H9 (cell line): ENCODE results near the gene HES1. TPM values are rescaled to one million over a fixed set of nuclear protein-coding genes. Genes with fewer than 3 reads are reported as not detected.

Experiments used
- DNase-seq: peaks from one replicate; pipeline ENCODE4 v3.0.0-alpha.2; 2017
- H2AFZ ChIP-seq: one replicate; pipeline ENCODE4 v1.6.1; 2013; ENCODE audit warnings: mild to moderate bottlenecking, low read length, control low read depth, moderate library complexity
- H2AK5ac ChIP-seq: 2 replicates; pipeline ENCODE4 v1.6.1; 2013; ENCODE audit warnings: low read length, control low read depth, mixed read lengths; ENCODE audit not compliant: insufficient read length
- H2BK120ac ChIP-seq: one replicate; pipeline ENCODE4 v1.6.1; 2013; ENCODE audit warnings: low read depth, mild to moderate bottlenecking, low read length, control low read depth, inconsistent platforms; ENCODE audit not compliant: poor library complexity, severe bottlenecking
- H2BK12ac ChIP-seq: 2 replicates; pipeline ENCODE4 v1.6.1; 2013; ENCODE audit warnings: low read length, control low read depth, mixed read lengths, low read depth; ENCODE audit not compliant: insufficient read length
- H2BK15ac ChIP-seq: 2 replicates; pipeline ENCODE4 v1.6.1; 2013; ENCODE audit warnings: low read depth, low read length, control low read depth
- H2BK20ac ChIP-seq: one replicate; pipeline ENCODE4 v1.6.1; 2013; ENCODE audit warnings: low read depth, mild to moderate bottlenecking, low read length, control low read depth, inconsistent platforms; ENCODE audit not compliant: poor library complexity, severe bottlenecking
- H2BK5ac ChIP-seq: 2 replicates; pipeline ENCODE4 v1.6.1; 2013; ENCODE audit warnings: low read length, control low read depth, mixed read lengths; ENCODE audit not compliant: insufficient read length
- H3K14ac ChIP-seq: 2 replicates; pipeline ENCODE4 v1.6.1; 2013; ENCODE audit warnings: low read length, control low read depth; ENCODE audit not compliant: insufficient read depth
- H3K18ac ChIP-seq: 2 replicates; pipeline ENCODE4 v1.6.1; 2013; ENCODE audit warnings: low read depth, mild to moderate bottlenecking, mixed read lengths, low read length, control low read depth; ENCODE audit not compliant: insufficient read length
- H3K23ac ChIP-seq: 2 replicates; pipeline ENCODE4 v1.6.1; 2013; ENCODE audit warnings: low read length, control low read depth, mixed read lengths, low read depth; ENCODE audit not compliant: insufficient read length
- H3K23me2 ChIP-seq: 2 replicates; pipeline ENCODE4 v1.6.1; 2013; ENCODE audit warnings: low read depth, mild to moderate bottlenecking, mixed read lengths, low read length, control low read depth; ENCODE audit not compliant: insufficient read length, poor library complexity, severe bottlenecking
- H3K27ac ChIP-seq: 2 replicates; pipeline ENCODE4 v1.5.1; 2013; ENCODE audit warnings: low read length, control low read depth, mixed read lengths, low read depth; ENCODE audit not compliant: insufficient read length
- H3K27me3 ChIP-seq: 2 replicates; pipeline ENCODE4 v1.6.1; 2013; ENCODE audit warnings: low read length, control low read depth, inconsistent platforms; ENCODE audit not compliant: insufficient read depth
- H3K4ac ChIP-seq: 2 replicates; pipeline ENCODE4 v1.6.1; 2013; ENCODE audit warnings: low read depth, mild to moderate bottlenecking, control low read depth, inconsistent platforms, low read length, moderate library complexity
- H3K4me1 ChIP-seq: 2 replicates; pipeline ENCODE4 v1.6.1; 2013; ENCODE audit warnings: low read length, control low read depth, inconsistent platforms; ENCODE audit not compliant: insufficient read depth
- H3K4me2 ChIP-seq: 2 replicates; pipeline ENCODE4 v1.6.1; 2013; ENCODE audit warnings: low read length, control low read depth, mixed read lengths; ENCODE audit not compliant: insufficient read length, insufficient read depth
- H3K56ac ChIP-seq: 2 replicates; pipeline ENCODE4 v1.6.1; 2013; ENCODE audit warnings: low read depth, mild to moderate bottlenecking, mixed read lengths, low read length, control low read depth; ENCODE audit not compliant: insufficient read length
- H3K79me1 ChIP-seq: 2 replicates; pipeline ENCODE4 v1.6.1; 2013; ENCODE audit warnings: low read depth, mild to moderate bottlenecking, moderate library complexity, low read length, control low read depth, inconsistent platforms; ENCODE audit not compliant: insufficient read depth, poor library complexity, severe bottlenecking
- H3K79me2 ChIP-seq: 2 replicates; pipeline ENCODE4 v1.6.1; 2013; ENCODE audit warnings: low read length, control low read depth, inconsistent platforms; ENCODE audit not compliant: insufficient read depth
- H3K9ac ChIP-seq: 2 replicates; pipeline ENCODE4 v1.6.1; 2013; ENCODE audit warnings: low read length, control low read depth, mixed read lengths; ENCODE audit not compliant: insufficient read length; ENCODE audit errors: extremely low read depth
- H3K9me3 ChIP-seq: one replicate; pipeline ENCODE4 v1.6.1; 2013; ENCODE audit warnings: low read depth, low read length, inconsistent platforms; ENCODE audit not compliant: control insufficient read depth
- H3T11ph ChIP-seq: one replicate; pipeline ENCODE4 v1.6.1; 2013; ENCODE audit warnings: mild to moderate bottlenecking, low read length, control low read depth, inconsistent platforms
- H4K20me1 ChIP-seq: one replicate; pipeline ENCODE4 v1.6.1; 2013; ENCODE audit not compliant: control insufficient read depth, insufficient read length, insufficient read depth
- H4K5ac ChIP-seq: 2 replicates; pipeline ENCODE4 v1.6.1; 2013; ENCODE audit warnings: low read depth, mild to moderate bottlenecking, mixed read lengths, low read length, control low read depth; ENCODE audit not compliant: insufficient read length
- H4K8ac ChIP-seq: replicated peaks from 2 replicates; pipeline ENCODE4 v1.6.1; 2013; ENCODE audit warnings: low read length, control low read depth, mixed read lengths, low read depth; ENCODE audit not compliant: insufficient read length
- H4K91ac ChIP-seq: 2 replicates; pipeline ENCODE4 v1.6.1; 2013; ENCODE audit warnings: low read depth, mild to moderate bottlenecking, moderate library complexity, mixed read lengths, low read length, control low read depth; ENCODE audit not compliant: insufficient read length
- H3K27ac Mint-ChIP-seq, 3 experiments: 2 replicates in 2 of 3; 3 replicates in 1 of 3; pipeline ENCODE4 v1.8.0; 2020 to 2021; ENCODE audit warnings: mixed read lengths in 3 of 3, mild to moderate bottlenecking in 1 of 3, moderate library complexity in 1 of 3
- H3K27me3 Mint-ChIP-seq: 2 replicates; pipeline ENCODE4 v1.8.0; 2021; ENCODE audit warnings: low read depth, mild to moderate bottlenecking, moderate library complexity, mixed read lengths
- H3K36me3 Mint-ChIP-seq, 3 experiments: 2 replicates in 2 of 3; 3 replicates in 1 of 3; pipeline ENCODE4 v1.8.0; 2020 to 2021; ENCODE audit warnings: low read depth in 3 of 3, mixed read lengths in 3 of 3; ENCODE audit not compliant: insufficient read depth in 1 of 3
- H3K4me1 Mint-ChIP-seq, 2 experiments: 2 replicates each; pipeline ENCODE4 v1.8.0; 2020; ENCODE audit warnings: mixed read lengths in 2 of 2
- H3K4me3 Mint-ChIP-seq, 2 experiments: 2 replicates in 1 of 2; 3 replicates in 1 of 2; pipeline ENCODE4 v1.8.0; 2020 to 2021; ENCODE audit warnings: mild to moderate bottlenecking in 2 of 2, mixed read lengths in 2 of 2, moderate library complexity in 1 of 2
- H3K9me3 Mint-ChIP-seq, 2 experiments: 2 replicates in 1 of 2; 3 replicates in 1 of 2; pipeline ENCODE4 v1.8.0; 2020; ENCODE audit warnings: mild to moderate bottlenecking in 2 of 2, mixed read lengths in 2 of 2, moderate library complexity in 1 of 2
- CTCF ChIP-seq: fragments of 200-600 bp; sonication (generic); conservative IDR thresholded peaks from 3 replicates; pipeline ENCODE4 v1.8.0; 2021; ENCODE audit warnings: antibody characterized with exemption, mild to moderate bottlenecking
- WGBS: extraction: QIAGEN DNeasy Blood & Tissue Kit; methylation state at CpG from one replicate; pipeline ENCODE4 v1.1.7; 2013; ENCODE audit warnings: missing lambda C conversion rate, low lambda C conversion rate, mixed read lengths; ENCODE audit not compliant: insufficient read length; ENCODE audit errors: extremely low coverage; 5-methylcytosine and 5-hydroxymethylcytosine counted together
- total RNA-seq: library from RNA; stranded (reverse); gene quantifications from 2 replicates; pipeline ENCODE4 v1.2.1, GENCODE V29; 2021

Gene HES1
- total RNA-seq, 1 experiment from 2014 or later: 23.2 TPM

- Mint-ChIP-seq H3K27me3 (peaks cover 29% of the 10 kb centered on the region), H3K27ac (no peak overlapping the region), H3K4me1 (peaks cover 0 to 6% of the 10 kb centered on the region in 2 experiments; a peak in 3 of 4 replicates), H3K9me3 (no peaks in the 10 kb centered on the region), H3K4me3 (no peak overlapping the region), H3K36me3 (no peaks in the 10 kb centered on the region)
- Histone ChIP-seq H3K9me3 (no peaks in the 10 kb centered on the region), H2AK5ac (no peak overlapping the region), H2BK5ac (no peak overlapping the region), H2BK20ac (no peak overlapping the region), H4K91ac (no peak overlapping the region), H3K79me2 (no peaks in the 10 kb centered on the region), H3K23ac (no peak overlapping the region), H2BK12ac (no peak overlapping the region), H3T11ph (no peak overlapping the region), H3K18ac (no peak overlapping the region), H3K79me1 (no peaks in the 10 kb centered on the region), H2BK120ac (no peak overlapping the region), H2BK15ac (no peak overlapping the region), H3K56ac (no peak overlapping the region), H3K9ac (no peak overlapping the region), H3K27me3 (no peaks in the 10 kb centered on the region), H4K20me1 (no peaks in the 10 kb centered on the region), H2AFZ (no peak overlapping the region), H3K14ac (no peak overlapping the region), H3K4me1 (no peaks in the 10 kb centered on the region), H3K27ac (no peak overlapping the region), H3K4me2 (no peak overlapping the region), H3K23me2 (no peaks in the 10 kb centered on the region), H4K5ac (no peak overlapping the region), H3K4ac (no peak overlapping the region), H4K8ac (no peak overlapping the region)
- no peak for TF ChIP-seq CTCF
- no CpG with 5 or more reads among the region's 4 CpGs for WGBS
- no peak for DNase-seq
Measured at GRCh38 chr3:194124193-194124592, 11.8 kb upstream of the HES1 start.
